ENCODE measurements around the gene CBFB.
A peak's percentile ranks its signal among the peaks of the same experiment; 100 is the strongest.

Gene CBFB

DNA sequence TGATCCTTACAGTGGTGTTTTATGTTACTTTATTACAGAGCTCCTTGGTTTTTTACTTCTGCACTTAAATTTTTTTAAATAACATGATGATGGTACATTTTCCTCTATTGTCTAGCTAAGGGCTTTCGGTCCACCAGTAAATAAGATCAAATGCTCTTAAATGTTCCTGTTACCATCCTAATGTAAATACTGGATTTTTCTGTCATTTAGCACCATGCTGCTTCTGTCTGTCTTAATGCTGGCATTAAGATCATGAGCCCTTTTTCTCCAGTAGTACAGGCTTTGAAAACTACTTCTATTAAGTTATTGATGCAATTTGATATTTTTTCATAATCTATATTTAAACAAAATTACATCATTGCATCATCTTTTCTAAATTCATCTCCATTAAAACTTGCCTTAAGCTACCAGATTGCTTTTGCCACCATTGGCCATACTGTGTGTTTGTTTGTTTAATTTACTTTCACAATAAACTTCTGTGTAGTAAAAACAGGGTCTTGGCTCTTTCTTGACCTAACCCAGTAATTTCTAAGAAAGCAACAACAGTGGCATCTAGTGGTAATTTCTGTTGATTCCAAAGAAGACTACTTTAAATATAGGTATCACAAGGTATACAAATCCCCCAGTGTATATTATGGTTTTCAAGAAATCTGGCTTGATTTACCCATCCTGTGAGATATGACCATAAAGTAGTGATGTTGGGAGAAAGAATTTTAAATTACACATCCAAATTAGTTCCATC, 71.8 kb downstream of the CBFB start:
- CTCF ChIA-PET: interaction anchor here (0.6 to 5.8 kb wide), 7 partner anchors 13 to 389 kb away, joined by 3 to 57 read pairs (median 4); no protein-coding TSS in a partner anchor

DNA sequence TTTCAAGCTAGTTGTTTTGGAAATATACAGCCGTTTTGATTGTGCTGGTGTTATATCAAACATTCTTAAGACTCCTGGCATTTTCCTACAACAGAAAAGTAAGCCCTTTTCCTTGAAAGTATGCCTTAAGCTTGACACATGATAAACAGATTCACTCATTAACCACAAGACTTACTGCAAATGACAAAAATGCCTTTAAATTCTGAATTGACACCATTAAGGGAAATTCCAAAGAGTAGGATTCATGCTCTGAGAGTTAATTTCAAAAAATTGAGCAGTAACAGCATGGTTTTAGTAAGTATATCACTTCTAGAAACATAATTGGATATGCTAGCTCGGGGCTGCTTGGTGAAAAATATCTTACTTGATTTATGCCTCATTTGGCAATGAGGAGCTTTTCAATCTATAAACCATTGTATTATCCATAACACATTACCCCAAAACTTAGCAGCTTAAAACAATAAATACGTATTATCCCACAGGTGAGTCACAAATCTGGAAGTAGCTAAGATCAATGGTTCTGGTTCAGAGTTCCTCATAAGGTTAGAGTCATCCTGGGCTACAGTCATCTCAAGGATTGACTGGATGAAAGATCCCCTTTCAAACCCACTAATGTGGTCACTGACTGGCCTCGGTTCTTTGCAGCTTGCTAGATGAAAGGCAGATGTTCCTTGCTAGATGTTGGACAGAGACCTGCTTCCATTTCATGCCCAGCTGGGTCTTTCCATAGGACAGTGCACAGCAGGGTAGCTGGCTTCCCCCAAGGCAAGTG, 72.5 kb downstream of the CBFB start:
- POLR2A ChIA-PET: no interaction called here
- no peak for DNase-seq (ENCODE audit: extremely low spot score)
- CTCF ChIA-PET: interaction anchor here (0.6 to 5.8 kb wide), 8 partner anchors 9 to 388 kb away, joined by 3 to 57 read pairs (median 4); no protein-coding TSS in a partner anchor
- TF ChIP-seq FOXK2 (IDR thresholded peaks at IDR 0.05): no peak
- no peak for TF ChIP-seq LEF1 (IDR thresholded peaks at IDR 0.05; ENCODE audit: borderline replicate concordance)
- no peak for TF ChIP-seq SP1 (IDR thresholded peaks at IDR 0.05)
- no peak for TF ChIP-seq FOXM1 (IDR thresholded peaks at IDR 0.05; ENCODE audit: borderline replicate concordance)
- TF ChIP-seq SUZ12 (IDR thresholded peaks at IDR 0.05): no peak
- TF ChIP-seq HDGF (IDR thresholded peaks at IDR 0.05; ENCODE audit: borderline replicate concordance): no peak
- TF ChIP-seq, protein P1, sequence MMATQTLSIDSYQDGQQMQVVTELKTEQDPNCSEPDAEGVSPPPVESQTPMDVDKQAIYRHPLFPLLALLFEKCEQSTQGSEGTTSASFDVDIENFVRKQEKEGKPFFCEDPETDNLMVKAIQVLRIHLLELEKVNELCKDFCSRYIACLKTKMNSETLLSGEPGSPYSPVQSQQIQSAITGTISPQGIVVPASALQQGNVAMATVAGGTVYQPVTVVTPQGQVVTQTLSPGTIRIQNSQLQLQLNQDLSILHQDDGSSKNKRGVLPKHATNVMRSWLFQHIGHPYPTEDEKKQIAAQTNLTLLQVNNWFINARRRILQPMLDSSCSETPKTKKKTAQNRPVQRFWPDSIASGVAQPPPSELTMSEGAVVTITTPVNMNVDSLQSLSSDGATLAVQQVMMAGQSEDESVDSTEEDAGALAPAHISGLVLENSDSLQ (IDR thresholded peaks at IDR 0.05): no peak
- no peak for TF ChIP-seq BHLHE40 (IDR thresholded peaks at IDR 0.05; ENCODE audit: borderline replicate concordance)
- TF ChIP-seq ARNT (IDR thresholded peaks at IDR 0.05): no peak
- no peak for TF ChIP-seq TARDBP (IDR thresholded peaks at IDR 0.05)
- no peak for TF ChIP-seq ZNF384 (IDR thresholded peaks at IDR 0.05)

More for the DNA sequence above, 71.8 kb downstream of the CBFB start:
- DNase-seq (ENCODE audit: extremely low spot score): peak; percentile 21
- POLR2A ChIA-PET: interaction anchor here (1.9 kb wide), 1 partner anchor 83 kb away, joined by 5 read pairs; no protein-coding TSS in a partner anchor
- TF ChIP-seq, protein P1 (IDR thresholded peaks at IDR 0.05): peak; percentile 7; the same call in 1 of the 2 replicates
- TF ChIP-seq FOXA1 (IDR thresholded peaks at IDR 0.05): no peak

DNA sequence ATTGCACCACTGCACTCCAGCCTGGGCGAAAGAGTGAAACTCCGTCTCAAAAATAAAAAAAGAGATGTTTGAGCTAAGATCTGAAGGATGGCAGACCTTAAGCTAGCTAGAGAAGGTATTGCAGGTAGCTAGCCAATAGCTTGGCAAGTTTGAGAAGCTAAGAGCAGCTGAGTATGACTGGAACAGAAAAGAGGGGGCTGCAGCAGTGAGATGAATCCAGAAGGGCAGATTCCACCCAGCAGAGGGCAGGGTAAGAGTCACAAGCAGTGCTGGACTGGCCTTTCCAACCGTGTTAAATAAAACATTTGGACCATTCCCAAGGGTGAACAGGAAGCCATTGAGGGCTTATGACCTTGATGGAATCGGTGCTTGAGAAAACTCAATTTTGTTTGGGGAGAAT, 75.1 kb downstream of the CBFB start:
- TF ChIP-seq TARDBP (IDR thresholded peaks at IDR 0.05) (no peak), NFRKB (IDR thresholded peaks at IDR 0.05) (no peak), ZNF384 (IDR thresholded peaks at IDR 0.05) (no peak), FOXM1 (IDR thresholded peaks at IDR 0.05; ENCODE audit: borderline replicate concordance) (no peak), ARNT (IDR thresholded peaks at IDR 0.05) (no peak), ELF4 (IDR thresholded peaks at IDR 0.05) (no peak), CTBP1 (IDR thresholded peaks at IDR 0.05; ENCODE audit: borderline replicate concordance) (no peak), SUZ12 (IDR thresholded peaks at IDR 0.05) (no peak), L3MBTL2 (conservative IDR thresholded peaks at IDR 0.05) (no peak), FOXK2 (IDR thresholded peaks at IDR 0.05) (no peak), SP1 (IDR thresholded peaks at IDR 0.05) (no peak), FOXA1 (IDR thresholded peaks at IDR 0.05) (no peak), HDGF (IDR thresholded peaks at IDR 0.05; ENCODE audit: borderline replicate concordance) (no peak), LEF1 (IDR thresholded peaks at IDR 0.05; ENCODE audit: borderline replicate concordance) (no peak), BHLHE40 (IDR thresholded peaks at IDR 0.05; ENCODE audit: borderline replicate concordance) (no peak)
- TF ChIP-seq, protein P1 (IDR thresholded peaks at IDR 0.05): no peak
- CTCF ChIA-PET: interaction anchor here (0.7 to 5.8 kb wide), 5 partner anchors 51 to 147 kb away, joined by 3 to 57 read pairs (median 3); no protein-coding TSS in a partner anchor
- peak; percentile 35 for DNase-seq (ENCODE audit: extremely low spot score)

DNA sequence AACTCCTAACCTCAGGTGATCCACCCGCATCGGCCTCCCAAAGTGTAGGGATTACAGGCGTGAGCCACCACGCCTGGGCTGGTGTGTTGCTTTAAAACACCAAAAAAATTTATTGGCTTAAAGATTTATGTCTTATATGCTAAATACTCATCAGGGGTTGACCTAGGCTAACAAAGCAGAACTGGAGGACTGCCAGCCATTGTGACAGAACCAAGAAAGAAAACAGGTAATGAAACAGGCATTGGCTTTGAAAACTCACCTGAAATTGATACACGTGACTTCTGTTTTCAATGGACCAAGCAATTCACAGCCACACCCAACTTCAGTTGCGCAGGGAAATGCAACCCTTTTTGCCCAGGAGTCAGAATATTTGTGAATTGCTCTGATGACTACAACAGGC, 75.9 kb downstream of the CBFB start:
- TF ChIP-seq ELF4 (IDR thresholded peaks at IDR 0.05): no peak
- no peak for TF ChIP-seq L3MBTL2 (conservative IDR thresholded peaks at IDR 0.05)
- TF ChIP-seq, protein P1 (IDR thresholded peaks at IDR 0.05): no peak
- no peak for TF ChIP-seq FOXM1 (IDR thresholded peaks at IDR 0.05; ENCODE audit: borderline replicate concordance)
- no peak for TF ChIP-seq NFRKB (IDR thresholded peaks at IDR 0.05)
- no peak for TF ChIP-seq ARNT (IDR thresholded peaks at IDR 0.05)
- TF ChIP-seq LEF1 (IDR thresholded peaks at IDR 0.05; ENCODE audit: borderline replicate concordance): no peak
- TF ChIP-seq SP1 (IDR thresholded peaks at IDR 0.05): no peak
- TF ChIP-seq CTBP1 (IDR thresholded peaks at IDR 0.05; ENCODE audit: borderline replicate concordance): no peak
- TF ChIP-seq HDGF (IDR thresholded peaks at IDR 0.05; ENCODE audit: borderline replicate concordance): no peak
- no peak for TF ChIP-seq ZNF384 (IDR thresholded peaks at IDR 0.05)
- TF ChIP-seq FOXA1 (IDR thresholded peaks at IDR 0.05): no peak
- no peak for TF ChIP-seq TARDBP (IDR thresholded peaks at IDR 0.05)
- no peak for TF ChIP-seq BHLHE40 (IDR thresholded peaks at IDR 0.05; ENCODE audit: borderline replicate concordance)
- TF ChIP-seq FOXK2 (IDR thresholded peaks at IDR 0.05): no peak
- no peak for TF ChIP-seq SUZ12 (IDR thresholded peaks at IDR 0.05)
- CTCF ChIA-PET: interaction anchor here (0.5 to 5.8 kb wide), 3 partner anchors 50 to 123 kb away, joined by 3 to 57 read pairs (median 17); no protein-coding TSS in a partner anchor
- no peak for DNase-seq (ENCODE audit: extremely low spot score)
- POLR2A ChIA-PET: no interaction called here

More for the DNA sequence above, 75.1 kb downstream of the CBFB start:
- POLR2A ChIA-PET: interaction anchor here (1.1 to 2.1 kb wide), 2 partner anchors 76 to 86 kb away, joined by 4 to 5 read pairs; no protein-coding TSS in a partner anchor

DNA sequence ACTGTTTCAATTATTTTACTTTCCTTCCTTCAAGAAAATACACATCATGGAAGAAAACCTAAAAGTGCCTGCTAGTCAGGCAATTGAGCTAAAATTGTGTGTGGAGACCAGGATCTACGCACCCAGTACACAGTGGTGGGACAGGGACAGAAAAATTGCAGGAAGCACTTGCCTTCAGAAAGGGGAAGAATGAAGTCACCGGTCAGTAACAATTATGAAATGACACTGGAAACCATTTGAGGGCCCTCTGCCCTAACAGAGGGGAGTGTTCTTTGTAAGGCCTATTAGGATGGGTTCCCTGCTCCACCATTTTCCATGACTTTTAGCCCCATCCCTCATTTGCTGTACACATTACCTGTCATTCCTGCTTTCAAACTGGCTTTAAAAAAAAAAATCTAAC, 76.3 kb downstream of the CBFB start:
- POLR2A ChIA-PET: no interaction called here
- DNase-seq (ENCODE audit: extremely low spot score): no peak
- TF ChIP-seq L3MBTL2 (conservative IDR thresholded peaks at IDR 0.05): no peak
- CTCF ChIA-PET: interaction anchor here (0.5 to 0.7 kb wide), 2 partner anchors 50 to 124 kb away, joined by 3 to 5 read pairs; no protein-coding TSS in a partner anchor
